Hepatocyte (in vitro differentiated cells): Measurements from ENCODE around the gene PLPP7. TPM values are rescaled to one million over a fixed set of nuclear protein-coding genes. Genes with fewer than 3 reads are reported as not detected.

Experiments used
- DNase-seq: peaks from one replicate; pipeline ENCODE4 v3.0.0-alpha.2; 2016; ENCODE audit warnings: low spot score
- H2AFZ ChIP-seq: fragments of 200-600 bp; sonication (generic); 2 replicates; pipeline ENCODE4 v1.6.0; 2016; ENCODE audit warnings: antibody characterized with exemption, mild to moderate bottlenecking
- H3K27ac ChIP-seq: fragments of 200-600 bp; sonication (generic); 2 replicates; pipeline ENCODE4 v1.5.1; 2016; ENCODE audit warnings: mild to moderate bottlenecking
- H3K27me3 ChIP-seq: fragments of 200-600 bp; sonication (generic); 2 replicates; pipeline ENCODE4 v1.6.1; 2016
- H3K36me3 ChIP-seq: fragments of 200-600 bp; sonication (generic); replicated peaks from 2 replicates; pipeline ENCODE4 v1.5.1; 2016; ENCODE audit warnings: low read depth; ENCODE audit not compliant: insufficient read depth
- H3K4me1 ChIP-seq: fragments of 200-600 bp; sonication (generic); 2 replicates; pipeline ENCODE4 v1.5.1; 2016; ENCODE audit warnings: mild to moderate bottlenecking, moderate library complexity; ENCODE audit not compliant: insufficient read depth
- H3K4me2 ChIP-seq: fragments of 200-600 bp; sonication (generic); 2 replicates; pipeline ENCODE4 v1.6.0; 2016
- H3K4me3 ChIP-seq: fragments of 200-600 bp; sonication (generic); 2 replicates; pipeline ENCODE4 v1.5.1; 2016; ENCODE audit warnings: mild to moderate bottlenecking
- H3K79me2 ChIP-seq: fragments of 200-600 bp; sonication (generic); 2 replicates; pipeline ENCODE4 v1.6.0; 2017; ENCODE audit warnings: mild to moderate bottlenecking
- H3K9me2 ChIP-seq: fragments of 200-600 bp; sonication (generic); replicated peaks from 2 replicates; pipeline ENCODE4 v1.6.0; 2017; ENCODE audit warnings: mild to moderate bottlenecking; ENCODE audit not compliant: insufficient read depth
- H3K9me3 ChIP-seq: fragments of 200-600 bp; sonication (generic); 2 replicates; pipeline ENCODE4 v1.5.1; 2016; ENCODE audit warnings: low read depth, mild to moderate bottlenecking
- H4K20me1 ChIP-seq: fragments of 200-600 bp; sonication (generic); 2 replicates; pipeline ENCODE4 v1.6.0; 2016; ENCODE audit warnings: mild to moderate bottlenecking; ENCODE audit not compliant: insufficient read depth, poor library complexity, severe bottlenecking
- CTCF ChIP-seq: fragments of 200-600 bp; sonication (generic); IDR thresholded peaks from 2 replicates; pipeline ENCODE4 v1.5.1; 2016; ENCODE audit warnings: antibody characterized with exemption, mild to moderate bottlenecking; ENCODE audit not compliant: poor library complexity
- EZH2 ChIP-seq: fragments of 200-600 bp; sonication (generic); IDR thresholded peaks from 2 replicates; pipeline ENCODE4 v1.6.1; 2016; ENCODE audit warnings: antibody characterized with exemption, mild to moderate bottlenecking, borderline replicate concordance
- EZH2phosphoT487 ChIP-seq: fragments of 200-600 bp; sonication (generic); IDR thresholded peaks from one replicate; pipeline ENCODE4 v1.6.1; 2018; ENCODE audit warnings: antibody characterized with exemption, mild to moderate bottlenecking, low read depth, moderate library complexity; ENCODE audit not compliant: unreplicated experiment, severe bottlenecking
- WGBS: methylation state at CpG from one replicate; pipeline ENCODE4 v1.1.6; 2016; ENCODE audit warnings: low lambda C conversion rate; ENCODE audit errors: missing lambda C conversion rate; 5-methylcytosine and 5-hydroxymethylcytosine counted together
- polyA plus RNA-seq: library from polyadenylated mRNA; unstranded; fragments of >200 nt; fragmentation: Nextera tagmentation; extraction: Ambion mirVana; gene quantifications from 2 replicates; pipeline ENCODE4 v1.2.1, GENCODE V29; 2016
- total RNA-seq: library from RNA; depleted of rRNA; stranded (reverse); fragments of >200 nt; gene quantifications from 2 replicates; pipeline ENCODE4 v1.2.3, GENCODE V29; 2014

Gene PLPP7
- total and polyA plus RNA-seq, 2 experiments from 2014 or later: 0.20 to 0.46 TPM

DNA sequence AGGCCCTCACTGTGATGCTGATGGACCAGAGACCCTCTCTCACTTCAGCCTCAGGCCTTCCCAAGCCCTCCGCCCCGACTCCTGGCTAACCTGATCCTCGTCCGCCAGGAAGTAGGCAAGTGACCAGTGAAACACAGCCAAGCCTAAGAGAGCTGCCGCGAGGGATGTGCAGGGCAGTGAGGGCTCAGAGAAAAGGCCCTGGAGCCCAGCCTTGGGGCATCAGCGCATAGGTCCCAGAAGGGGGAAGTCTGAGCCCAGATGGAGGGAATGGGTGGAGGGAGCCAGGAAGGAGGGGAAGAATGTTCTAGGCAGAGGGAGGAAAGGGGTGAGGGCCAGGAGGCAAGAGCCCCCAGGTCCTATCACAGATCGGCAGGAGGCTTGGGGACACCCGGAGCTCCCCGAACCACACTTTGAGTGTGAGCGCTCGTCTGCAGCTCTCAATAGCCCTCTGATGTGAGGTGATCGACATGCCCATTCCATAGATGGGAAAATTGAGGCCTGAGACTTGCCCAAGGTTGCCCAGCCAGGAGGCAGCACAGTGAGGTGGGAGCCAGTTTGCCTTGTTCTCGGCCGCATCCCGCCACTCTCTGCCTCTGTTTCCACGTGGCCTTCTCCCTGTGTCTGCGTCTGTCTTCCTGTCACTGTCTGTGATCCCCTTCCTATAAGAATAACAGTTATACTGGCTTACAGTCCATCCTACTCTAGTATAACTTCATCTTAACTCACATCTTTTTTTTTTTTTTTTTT is 20.2 kb downstream of the PLPP7 start:
- Histone ChIP-seq H3K4me1 (no peaks in the 10 kb centered on the region), H4K20me1 (no peaks in the 10 kb centered on the region), H3K36me3 (no peaks in the 10 kb centered on the region), H3K27me3 (no peaks in the 10 kb centered on the region), H2AFZ (no peak overlapping the region), H3K4me2 (no peak overlapping the region), H3K79me2 (no peaks in the 10 kb centered on the region), H3K9me2 (no peaks in the 10 kb centered on the region), H3K9me3 (no peaks in the 10 kb centered on the region), H3K4me3 (no peak overlapping the region), H3K27ac (no peak overlapping the region)
- DNase-seq: no peak
- TF ChIP-seq EZH2 (no peak), EZH2phosphoT487 (no peak), CTCF (no peak)
- WGBS: 85% methylated on average over 18 of the region's 18 CpGs

DNA sequence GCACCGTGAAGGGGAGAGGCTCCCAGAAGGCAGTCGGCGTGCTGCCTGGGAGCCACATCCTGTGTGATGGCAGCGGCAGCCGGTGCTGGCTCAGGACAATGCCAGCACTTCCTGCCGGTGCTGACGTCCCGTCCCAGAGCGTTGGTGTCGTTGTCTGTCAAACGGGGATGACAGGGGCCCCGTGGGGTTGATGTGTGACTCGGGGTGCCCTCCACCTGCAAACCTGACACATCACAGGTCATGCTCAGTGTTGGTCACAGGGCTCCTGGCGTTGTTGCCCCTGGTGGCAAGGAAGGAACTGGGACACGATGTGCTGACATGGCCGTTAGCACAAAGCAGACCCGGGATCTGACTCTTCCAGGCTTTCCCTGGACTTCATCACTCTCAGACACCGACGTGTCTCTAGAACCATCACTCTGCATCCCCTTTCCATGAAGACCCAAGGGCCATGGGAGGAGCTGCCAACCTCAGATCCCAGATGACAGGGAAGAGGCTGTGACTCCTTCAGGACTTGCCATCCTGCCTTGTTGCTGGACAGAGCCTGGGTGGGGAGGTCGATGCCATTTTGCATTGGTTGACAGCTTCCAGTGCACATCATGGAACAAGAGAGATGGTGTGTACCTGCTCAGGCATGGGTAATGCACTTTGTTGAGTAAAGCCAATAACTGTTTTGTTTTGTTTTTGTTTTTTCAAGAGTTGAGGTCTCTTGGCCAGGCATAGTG is 21.5 kb downstream of the PLPP7 start:
- Histone ChIP-seq H4K20me1 (no peaks in the 10 kb centered on the region), H3K4me2 (no peak overlapping the region), H3K36me3 (no peaks in the 10 kb centered on the region), H3K9me2 (no peaks in the 10 kb centered on the region), H3K79me2 (no peaks in the 10 kb centered on the region), H3K27ac (no peak overlapping the region), H3K4me3 (no peak overlapping the region), H3K9me3 (no peaks in the 10 kb centered on the region), H3K27me3 (no peaks in the 10 kb centered on the region), H3K4me1 (no peaks in the 10 kb centered on the region), H2AFZ (no peak overlapping the region)
- no peak for DNase-seq
- 58% methylated on average over 20 of the region's 20 CpGs for WGBS
- TF ChIP-seq EZH2phosphoT487: no peak
- TF ChIP-seq EZH2: no peak
- no peak for TF ChIP-seq CTCF

- no peaks in the 10 kb centered on the region for H3K4me1 ChIP-seq
- H3K9me2 ChIP-seq: no peaks in the 10 kb centered on the region
- TF ChIP-seq EZH2phosphoT487: no peak
- no peak for TF ChIP-seq EZH2
- no peak for TF ChIP-seq CTCF
- WGBS: 92% methylated on average over 9 of the region's 9 CpGs
- no peaks in the 10 kb centered on the region for H3K9me3 ChIP-seq
- DNase-seq: no peak
- no peak overlapping the region for H2AFZ ChIP-seq
- H4K20me1 ChIP-seq: no peaks in the 10 kb centered on the region
- H3K27me3 ChIP-seq: no peaks in the 10 kb centered on the region
- H3K4me2 ChIP-seq: no peak overlapping the region
- H3K79me2 ChIP-seq: no peaks in the 10 kb centered on the region
- H3K4me3 ChIP-seq: no peak overlapping the region
- no peaks in the 10 kb centered on the region for H3K36me3 ChIP-seq
- no peak overlapping the region for H3K27ac ChIP-seq
These were observed 22.7 kb downstream of the PLPP7 start for GRCh38 chr9:131312246-131312645.
